ENCODE measurements around the gene GAS2. TPM values are rescaled to one million over a fixed set of nuclear protein-coding genes. Genes with fewer than 3 reads are reported as not detected.

GAS2 gene
- polyA plus RNA-seq, 1 donor from 2014 or later = 8.0 TPM

- H3K4me2 ChIP-seq (ENCODE audit: low read length) = no peak overlapping the region
- TF ChIP-seq, protein P1, sequence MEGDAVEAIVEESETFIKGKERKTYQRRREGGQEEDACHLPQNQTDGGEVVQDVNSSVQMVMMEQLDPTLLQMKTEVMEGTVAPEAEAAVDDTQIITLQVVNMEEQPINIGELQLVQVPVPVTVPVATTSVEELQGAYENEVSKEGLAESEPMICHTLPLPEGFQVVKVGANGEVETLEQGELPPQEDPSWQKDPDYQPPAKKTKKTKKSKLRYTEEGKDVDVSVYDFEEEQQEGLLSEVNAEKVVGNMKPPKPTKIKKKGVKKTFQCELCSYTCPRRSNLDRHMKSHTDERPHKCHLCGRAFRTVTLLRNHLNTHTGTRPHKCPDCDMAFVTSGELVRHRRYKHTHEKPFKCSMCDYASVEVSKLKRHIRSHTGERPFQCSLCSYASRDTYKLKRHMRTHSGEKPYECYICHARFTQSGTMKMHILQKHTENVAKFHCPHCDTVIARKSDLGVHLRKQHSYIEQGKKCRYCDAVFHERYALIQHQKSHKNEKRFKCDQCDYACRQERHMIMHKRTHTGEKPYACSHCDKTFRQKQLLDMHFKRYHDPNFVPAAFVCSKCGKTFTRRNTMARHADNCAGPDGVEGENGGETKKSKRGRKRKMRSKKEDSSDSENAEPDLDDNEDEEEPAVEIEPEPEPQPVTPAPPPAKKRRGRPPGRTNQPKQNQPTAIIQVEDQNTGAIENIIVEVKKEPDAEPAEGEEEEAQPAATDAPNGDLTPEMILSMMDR (IDR thresholded peaks at IDR 0.05; ENCODE audit: poor library complexity, severe bottlenecking) = no peak
- TF ChIP-seq SMC3 (conservative IDR thresholded peaks at IDR 0.05; ENCODE audit: poor library complexity) = no peak
- no peak for TF ChIP-seq EP300 (conservative IDR thresholded peaks at IDR 0.05; ENCODE audit: poor library complexity, severe bottlenecking)
- no peak for TF ChIP-seq POLR2AphosphoS5 (IDR thresholded peaks at IDR 0.05)
- TF ChIP-seq MXI1 (conservative IDR thresholded peaks at IDR 0.05; ENCODE audit: poor library complexity, severe bottlenecking) = no peak
- TF ChIP-seq TAF1 (IDR thresholded peaks at IDR 0.05; ENCODE audit: low read depth) = no peak
- TF ChIP-seq, protein P2, sequence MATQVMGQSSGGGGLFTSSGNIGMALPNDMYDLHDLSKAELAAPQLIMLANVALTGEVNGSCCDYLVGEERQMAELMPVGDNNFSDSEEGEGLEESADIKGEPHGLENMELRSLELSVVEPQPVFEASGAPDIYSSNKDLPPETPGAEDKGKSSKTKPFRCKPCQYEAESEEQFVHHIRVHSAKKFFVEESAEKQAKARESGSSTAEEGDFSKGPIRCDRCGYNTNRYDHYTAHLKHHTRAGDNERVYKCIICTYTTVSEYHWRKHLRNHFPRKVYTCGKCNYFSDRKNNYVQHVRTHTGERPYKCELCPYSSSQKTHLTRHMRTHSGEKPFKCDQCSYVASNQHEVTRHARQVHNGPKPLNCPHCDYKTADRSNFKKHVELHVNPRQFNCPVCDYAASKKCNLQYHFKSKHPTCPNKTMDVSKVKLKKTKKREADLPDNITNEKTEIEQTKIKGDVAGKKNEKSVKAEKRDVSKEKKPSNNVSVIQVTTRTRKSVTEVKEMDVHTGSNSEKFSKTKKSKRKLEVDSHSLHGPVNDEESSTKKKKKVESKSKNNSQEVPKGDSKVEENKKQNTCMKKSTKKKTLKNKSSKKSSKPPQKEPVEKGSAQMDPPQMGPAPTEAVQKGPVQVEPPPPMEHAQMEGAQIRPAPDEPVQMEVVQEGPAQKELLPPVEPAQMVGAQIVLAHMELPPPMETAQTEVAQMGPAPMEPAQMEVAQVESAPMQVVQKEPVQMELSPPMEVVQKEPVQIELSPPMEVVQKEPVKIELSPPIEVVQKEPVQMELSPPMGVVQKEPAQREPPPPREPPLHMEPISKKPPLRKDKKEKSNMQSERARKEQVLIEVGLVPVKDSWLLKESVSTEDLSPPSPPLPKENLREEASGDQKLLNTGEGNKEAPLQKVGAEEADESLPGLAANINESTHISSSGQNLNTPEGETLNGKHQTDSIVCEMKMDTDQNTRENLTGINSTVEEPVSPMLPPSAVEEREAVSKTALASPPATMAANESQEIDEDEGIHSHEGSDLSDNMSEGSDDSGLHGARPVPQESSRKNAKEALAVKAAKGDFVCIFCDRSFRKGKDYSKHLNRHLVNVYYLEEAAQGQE (IDR thresholded peaks at IDR 0.05; ENCODE audit: borderline replicate concordance) = no peak
- TF ChIP-seq EZH2 (IDR thresholded peaks at IDR 0.05; ENCODE audit: borderline replicate concordance, insufficient read depth, low read length, poor library complexity, severe bottlenecking) = no peak
- TF ChIP-seq RAD21 (conservative IDR thresholded peaks at IDR 0.05) = no peak
- H3K4me3 ChIP-seq (ENCODE audit: low read length) = no peak overlapping the region
- H3K9me2 ChIP-seq (ENCODE audit: insufficient read depth, low read length) = no peaks in the 10 kb centered on the region
- H3K36me3 ChIP-seq (ENCODE audit: insufficient read depth, low read length) = no peaks in the 10 kb centered on the region
- no peaks in the 10 kb centered on the region for H3K9me3 ChIP-seq (ENCODE audit: low read length)
- H3K79me2 ChIP-seq (replicated peaks; ENCODE audit: insufficient read depth, low read length) = no peaks in the 10 kb centered on the region
- H3K27ac ChIP-seq (ENCODE audit: low read length) = peak overlapping the region; percentile 25
- no peaks in the 10 kb centered on the region for H3F3A ChIP-seq (ENCODE audit: insufficient read depth, low read length, poor library complexity, severe bottlenecking)
- H4K20me1 ChIP-seq (ENCODE audit: insufficient read depth) = no peaks in the 10 kb centered on the region
- no peaks in the 10 kb centered on the region for H3K27me3 ChIP-seq (ENCODE audit: insufficient read depth, low read depth, low read length)
- no peak overlapping the region for H3K9ac ChIP-seq (ENCODE audit: low read length)
- no peak overlapping the region for H2AFZ ChIP-seq (ENCODE audit: low read depth, low read length)
Measured at GRCh38 chr11:22780952-22781593, 114.7 kb downstream of the GAS2 start.

DNA sequence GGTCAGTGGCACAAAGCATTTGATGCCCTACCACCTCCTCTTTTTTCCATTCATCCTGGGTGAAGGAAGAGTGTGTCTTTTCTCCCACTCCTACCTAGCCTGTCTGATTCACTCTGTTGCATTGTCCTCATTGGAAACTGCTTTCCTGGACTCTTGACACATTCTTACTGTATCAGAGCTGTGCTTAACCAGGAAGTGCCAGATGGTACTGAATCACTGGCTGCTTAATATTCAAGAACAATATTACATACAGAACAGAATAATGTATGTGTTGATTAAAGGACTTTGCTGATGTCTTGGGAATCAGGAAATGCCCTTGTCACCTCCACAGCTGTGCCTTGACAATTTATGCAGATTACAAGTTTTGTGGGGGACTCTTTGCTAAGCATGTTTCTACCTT is 118.8 kb downstream of the GAS2 start:
- Histone ChIP-seq H3K27me3 (ENCODE audit: insufficient read depth, low read depth, low read length) (no peaks in the 10 kb centered on the region), H3K27ac (ENCODE audit: low read length) (no peak overlapping the region), H4K20me1 (ENCODE audit: insufficient read depth) (no peaks in the 10 kb centered on the region), H3K36me3 (ENCODE audit: insufficient read depth, low read length) (no peaks in the 10 kb centered on the region), H3K79me2 (replicated peaks; ENCODE audit: insufficient read depth, low read length) (no peaks in the 10 kb centered on the region), H3K4me2 (ENCODE audit: low read length) (no peak overlapping the region), H3K4me3 (ENCODE audit: low read length) (no peak overlapping the region), H2AFZ (ENCODE audit: low read depth, low read length) (no peak overlapping the region), H3K9me2 (ENCODE audit: insufficient read depth, low read length) (no peaks in the 10 kb centered on the region), H3K9me3 (ENCODE audit: low read length) (no peaks in the 10 kb centered on the region), H3F3A (ENCODE audit: insufficient read depth, low read length, poor library complexity, severe bottlenecking) (no peaks in the 10 kb centered on the region), H3K9ac (ENCODE audit: low read length) (no peak overlapping the region)
- no peak for TF ChIP-seq SMC3 (conservative IDR thresholded peaks at IDR 0.05; ENCODE audit: poor library complexity)
- TF ChIP-seq RAD21 (conservative IDR thresholded peaks at IDR 0.05) = no peak
- TF ChIP-seq POLR2AphosphoS5 (IDR thresholded peaks at IDR 0.05) = no peak
- TF ChIP-seq, protein P2 (IDR thresholded peaks at IDR 0.05; ENCODE audit: borderline replicate concordance) = no peak
- no peak for TF ChIP-seq EZH2 (IDR thresholded peaks at IDR 0.05; ENCODE audit: borderline replicate concordance, insufficient read depth, low read length, poor library complexity, severe bottlenecking)
- TF ChIP-seq, protein P1 (IDR thresholded peaks at IDR 0.05; ENCODE audit: poor library complexity, severe bottlenecking) = no peak
- TF ChIP-seq EP300 (conservative IDR thresholded peaks at IDR 0.05; ENCODE audit: poor library complexity, severe bottlenecking) = no peak
- TF ChIP-seq MXI1 (conservative IDR thresholded peaks at IDR 0.05; ENCODE audit: poor library complexity, severe bottlenecking) = no peak
- no peak for TF ChIP-seq TAF1 (IDR thresholded peaks at IDR 0.05; ENCODE audit: low read depth)

Data from neural cell (in vitro differentiated cells).